Measurements from ENCODE around the gene NYAP1.

GRCh38 chr7:100496509-100496908, 12.8 kb downstream of the NYAP1 start:
- TF ChIP-seq, protein P1, sequence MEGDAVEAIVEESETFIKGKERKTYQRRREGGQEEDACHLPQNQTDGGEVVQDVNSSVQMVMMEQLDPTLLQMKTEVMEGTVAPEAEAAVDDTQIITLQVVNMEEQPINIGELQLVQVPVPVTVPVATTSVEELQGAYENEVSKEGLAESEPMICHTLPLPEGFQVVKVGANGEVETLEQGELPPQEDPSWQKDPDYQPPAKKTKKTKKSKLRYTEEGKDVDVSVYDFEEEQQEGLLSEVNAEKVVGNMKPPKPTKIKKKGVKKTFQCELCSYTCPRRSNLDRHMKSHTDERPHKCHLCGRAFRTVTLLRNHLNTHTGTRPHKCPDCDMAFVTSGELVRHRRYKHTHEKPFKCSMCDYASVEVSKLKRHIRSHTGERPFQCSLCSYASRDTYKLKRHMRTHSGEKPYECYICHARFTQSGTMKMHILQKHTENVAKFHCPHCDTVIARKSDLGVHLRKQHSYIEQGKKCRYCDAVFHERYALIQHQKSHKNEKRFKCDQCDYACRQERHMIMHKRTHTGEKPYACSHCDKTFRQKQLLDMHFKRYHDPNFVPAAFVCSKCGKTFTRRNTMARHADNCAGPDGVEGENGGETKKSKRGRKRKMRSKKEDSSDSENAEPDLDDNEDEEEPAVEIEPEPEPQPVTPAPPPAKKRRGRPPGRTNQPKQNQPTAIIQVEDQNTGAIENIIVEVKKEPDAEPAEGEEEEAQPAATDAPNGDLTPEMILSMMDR (IDR thresholded peaks at IDR 0.05): no peak
- TF ChIP-seq POLR2A (IDR thresholded peaks at IDR 0.05): no peak

Measured in lower leg skin (tissue), 3 donors.